Stimulated activated CD4-positive, alpha-beta T cell treated with anti-CD3 and anti-CD28 coated beads, TNF-alpha, amount 100 ng/mL, for 48 hours (primary cell): ENCODE measurements around the gene ADAMTSL2.

Experiments used
- DNase-seq, 3 donors: peaks; one replicate each; pipeline ENCODE4 v3.0.0-alpha.2; 2020; ENCODE audit warnings: low read depth in 3 of 3

The ADAMTSL2 gene

DNA sequence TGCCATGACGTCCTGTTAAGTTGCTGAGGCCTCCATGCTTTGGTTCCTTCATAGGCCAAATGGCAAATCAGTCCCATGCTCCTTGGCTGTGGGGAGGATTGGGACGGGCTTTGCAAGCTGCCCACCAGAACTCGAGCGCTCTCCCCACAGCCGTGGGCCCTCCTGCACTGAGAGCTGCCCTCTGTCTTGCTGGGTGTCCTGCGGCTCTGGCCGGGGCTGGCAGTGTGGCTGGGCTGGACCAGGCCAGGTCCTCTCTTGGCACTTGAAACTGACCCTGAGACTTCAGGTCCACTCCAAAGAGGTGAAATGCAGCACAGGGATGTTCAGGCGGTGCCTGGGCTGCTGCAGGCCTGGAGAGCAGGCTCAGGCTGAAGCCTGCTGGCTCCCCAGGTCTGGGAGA lies 16.8 kb upstream of the ADAMTSL2 start:
- no peak for DNase-seq

GRCh38 chr9:133518200-133518599 lies 16.3 kb upstream of the ADAMTSL2 start:
- DNase-seq = no peak

DNA sequence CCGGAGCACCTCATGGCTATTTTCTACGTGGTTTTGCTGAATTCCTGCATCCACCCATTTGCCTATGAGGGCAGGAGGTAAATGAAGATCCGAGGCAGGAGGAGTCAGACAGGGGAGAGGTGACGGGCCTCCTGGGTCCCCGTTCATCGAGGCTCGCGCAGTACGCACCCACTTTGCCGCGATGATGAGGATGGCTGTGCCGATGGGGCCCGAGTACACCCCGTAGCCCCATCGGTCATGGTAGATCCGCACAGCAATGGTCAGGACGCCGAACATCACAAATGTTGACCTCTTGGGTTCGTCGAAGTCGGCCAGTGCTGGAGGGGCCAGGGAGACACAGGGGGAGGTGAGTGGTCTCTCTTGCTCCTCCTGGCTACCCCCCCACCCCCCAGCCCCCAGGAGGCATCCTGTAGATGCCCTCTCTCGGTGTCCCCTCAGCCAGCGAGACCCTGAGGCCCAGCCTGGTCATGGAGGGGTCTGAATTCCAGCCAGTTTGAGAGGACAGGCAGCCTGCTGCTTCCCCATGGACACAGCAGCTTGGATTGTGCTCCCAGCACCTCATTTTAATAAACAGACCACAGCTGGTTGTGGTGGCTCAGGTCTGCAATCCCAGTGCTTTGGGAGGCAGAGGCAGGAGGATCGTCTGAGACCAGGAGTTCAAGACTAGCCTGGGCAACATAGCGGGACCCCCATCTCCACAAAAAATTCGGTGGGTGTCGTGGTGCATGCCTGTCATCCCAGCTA lies 15.6 kb upstream of the ADAMTSL2 start:
- DNase-seq = no peak

DNA sequence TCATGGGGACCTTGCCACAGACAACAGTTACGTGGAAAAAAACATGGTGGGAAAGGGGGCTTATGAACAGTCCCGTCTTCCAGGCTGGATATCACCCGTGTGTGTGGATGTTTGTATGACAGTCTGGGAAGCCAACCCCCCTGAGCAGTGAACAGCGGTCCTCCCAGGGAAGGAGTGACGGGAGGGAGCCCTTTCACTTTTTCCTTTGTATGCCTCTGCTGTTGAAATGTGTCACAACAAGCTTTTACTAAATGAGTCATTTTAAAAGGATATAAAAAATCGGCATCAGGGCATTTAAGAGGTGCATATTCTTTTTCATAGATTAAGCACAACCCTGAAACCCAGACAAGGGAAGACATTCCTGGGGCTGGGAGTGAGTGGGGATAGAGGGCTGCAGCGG lies 14.8 kb upstream of the ADAMTSL2 start:
- DNase-seq = no peak

- DNase-seq = no peak
Measured at GRCh38 chr9:133520121-133520835, 14.2 kb upstream of the ADAMTSL2 start.

- DNase-seq = no peak
Measured at GRCh38 chr9:133521122-133522072, 13.1 kb upstream of the ADAMTSL2 start.

- DNase-seq = no peak
Measured at GRCh38 chr9:133522073-133522910, 12.2 kb upstream of the ADAMTSL2 start.

DNA sequence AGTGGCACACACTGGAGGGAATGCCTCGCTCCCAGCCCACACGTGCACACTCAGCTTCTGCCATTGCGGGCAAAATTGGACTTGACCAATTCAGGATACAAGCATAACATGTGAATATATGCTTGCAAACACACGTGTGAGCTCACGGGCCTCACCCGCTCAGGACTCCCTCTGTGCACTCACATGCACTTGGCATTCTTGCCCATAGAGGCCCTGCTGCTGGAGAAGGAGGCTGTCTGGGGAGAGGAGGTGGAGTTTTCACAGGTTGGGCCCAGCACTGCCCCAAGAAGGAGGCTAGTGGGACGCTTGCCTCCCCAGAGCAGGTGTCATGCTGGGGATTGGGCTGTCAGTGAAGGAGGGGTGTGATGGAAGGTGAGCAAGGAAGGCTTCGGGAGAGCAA lies 11.4 kb upstream of the ADAMTSL2 start:
- no peak for DNase-seq

GRCh38 chr9:133524146-133524545 lies 10.4 kb upstream of the ADAMTSL2 start:
- DNase-seq = no peak

GRCh38 chr9:133524679-133525228 lies 9.8 kb upstream of the ADAMTSL2 start, which contains the start of gene MYMK:
Gene MYMK, minus strand, starts transcription at chr9:133524959. Its CDS starts 115 bp downstream, at chr9:133524844.
- DNase-seq = no peak

DNA sequence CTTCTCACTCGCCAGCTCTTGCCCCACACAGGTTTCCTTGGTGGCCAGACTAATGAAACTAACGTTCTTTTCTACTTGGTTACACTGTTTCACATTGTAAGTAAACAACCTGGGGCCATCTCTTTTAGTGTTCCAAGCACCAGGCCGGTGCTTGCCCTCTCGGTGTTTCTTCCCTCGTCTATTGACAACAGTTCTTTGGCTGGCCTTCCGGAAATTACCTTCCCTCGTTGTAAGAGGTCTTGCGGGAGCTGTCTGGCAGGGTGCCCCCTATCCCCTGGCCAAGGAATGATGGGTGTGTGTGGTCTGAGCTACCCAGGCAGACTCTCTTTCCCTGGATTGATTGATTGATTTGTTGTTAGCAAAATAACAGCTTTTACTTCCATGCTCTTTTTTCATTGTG lies 8.8 kb upstream of the ADAMTSL2 start:
- DNase-seq = no peak

DNA sequence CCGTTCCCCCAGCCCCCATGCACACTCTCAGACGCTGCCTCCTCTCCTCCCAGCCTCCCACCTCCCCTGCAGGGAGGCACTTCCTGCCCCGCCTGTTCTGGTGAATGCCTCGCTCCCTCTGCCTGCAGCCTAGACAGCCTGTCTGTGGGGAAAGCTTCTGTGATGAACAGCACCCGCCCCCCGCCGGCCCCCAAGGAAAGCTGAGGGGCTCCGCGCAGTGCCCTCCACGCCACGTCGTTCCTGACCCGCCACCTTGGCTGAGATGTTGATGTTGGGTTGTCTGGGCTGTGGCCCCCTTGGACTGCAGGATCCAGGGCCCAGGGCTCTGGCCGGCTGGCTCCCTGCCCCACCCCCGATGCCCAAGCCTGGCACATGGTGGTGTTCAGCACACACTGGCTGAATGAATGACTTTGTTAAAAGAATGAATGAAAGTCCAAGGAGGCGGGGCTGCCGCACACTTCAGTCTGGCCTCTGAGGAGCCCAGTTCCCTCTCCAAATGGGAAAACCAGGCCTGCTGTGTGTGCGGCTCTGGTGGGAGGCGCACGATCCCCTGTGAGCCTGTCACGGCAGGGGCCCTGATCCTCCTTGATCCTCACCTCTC lies 7.7 kb upstream of the ADAMTSL2 start:
- DNase-seq = no peak

DNA sequence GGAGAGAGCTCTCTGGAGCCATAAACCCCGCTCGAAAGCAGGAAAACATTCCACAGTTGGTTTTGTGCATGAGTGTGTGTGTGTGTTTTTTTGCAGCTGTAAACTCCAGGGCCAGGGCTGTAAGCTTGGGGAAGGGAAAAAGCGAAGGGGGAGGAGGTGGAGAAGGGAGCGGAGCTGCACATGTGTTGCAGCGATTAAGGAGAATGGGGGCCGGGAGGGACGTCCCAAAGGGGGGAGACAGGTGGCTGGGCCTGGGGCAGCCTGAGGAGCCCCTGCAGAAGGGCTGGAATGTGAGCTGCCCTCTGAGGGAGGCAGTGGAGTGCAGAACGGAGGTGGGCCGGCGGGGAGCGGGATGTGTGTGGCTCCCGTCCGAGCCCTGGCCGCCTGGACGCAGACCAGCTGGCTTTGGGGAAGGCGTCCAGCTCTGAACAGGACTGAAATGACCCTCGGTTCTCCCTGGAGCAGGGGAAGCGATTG lies 7.0 kb upstream of the ADAMTSL2 start:
- no peak for DNase-seq

- DNase-seq = no peak
Measured at GRCh38 chr9:133528001-133528875, 6.3 kb upstream of the ADAMTSL2 start.

DNA sequence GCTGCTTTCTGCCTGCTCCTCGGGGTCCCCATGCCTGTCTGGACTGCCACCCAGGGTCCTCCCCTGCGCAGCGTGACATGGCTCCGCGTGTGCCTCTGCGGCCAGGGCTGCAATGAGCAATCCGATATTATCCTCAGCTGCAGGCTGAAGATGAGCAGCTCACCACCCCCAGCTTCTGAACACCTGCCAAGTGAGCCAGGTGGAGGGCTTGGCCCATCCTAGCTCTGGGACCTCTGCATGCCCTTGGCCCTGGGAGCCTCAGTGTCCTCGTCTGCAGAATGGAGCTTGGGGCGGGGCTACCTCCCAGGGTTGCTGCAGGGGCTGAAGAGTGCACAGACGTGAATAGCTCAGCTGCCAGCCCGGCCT lies 5.6 kb upstream of the ADAMTSL2 start:
- DNase-seq = no peak

DNA sequence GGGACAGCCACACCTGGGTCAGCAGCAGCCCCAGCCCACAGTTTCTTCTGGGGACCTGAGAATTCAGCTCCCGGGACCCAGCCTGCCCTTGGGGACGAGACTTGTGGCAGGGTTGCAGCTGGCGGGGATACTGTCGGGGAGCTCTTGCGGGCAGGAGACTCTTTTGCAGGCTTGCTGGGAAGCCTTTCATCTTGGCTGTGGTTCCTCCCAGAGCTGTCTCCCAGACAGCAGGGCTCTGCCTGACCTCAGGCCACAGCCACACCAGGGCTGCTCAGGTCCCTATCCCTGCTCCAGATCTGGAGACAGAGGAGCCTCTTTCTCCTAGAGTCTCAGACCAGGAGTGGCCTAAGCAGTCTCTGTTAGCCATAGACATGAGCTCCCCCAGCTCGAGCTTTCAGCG lies 5.0 kb upstream of the ADAMTSL2 start:
- DNase-seq = no peak

DNA sequence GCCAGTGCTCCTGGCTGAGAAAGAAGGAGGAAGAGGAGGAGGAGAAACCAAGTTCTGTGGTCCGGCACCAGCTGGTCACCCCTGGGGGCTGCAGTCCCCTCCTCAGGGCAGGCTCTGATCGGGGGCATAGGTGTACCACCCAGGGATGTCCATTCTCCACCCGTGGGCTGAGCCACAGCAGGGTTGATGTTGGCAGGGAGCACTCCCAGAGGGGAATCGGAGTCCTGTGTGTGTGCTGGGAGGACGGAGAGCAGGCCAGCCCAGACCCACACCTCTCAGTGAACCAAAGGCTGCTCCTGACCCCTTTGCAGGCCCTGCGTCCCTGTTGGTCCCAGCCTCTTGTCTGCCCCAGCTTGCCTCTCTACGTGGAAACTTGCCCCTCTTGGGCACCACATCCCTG lies 4.6 kb upstream of the ADAMTSL2 start:
- no peak for DNase-seq

- no peak for DNase-seq
Measured at GRCh38 chr9:133531293-133531692, 3.2 kb upstream of the ADAMTSL2 start.

- peak; percentile 67 to 70 (median 68) for DNase-seq
Measured at GRCh38 chr9:133532937-133533668, 1.4 kb upstream of the ADAMTSL2 start.
